ENCODE data around the gene CDHR4.

- TF ChIP-seq CTCF (conservative IDR thresholded peaks at IDR 0.05; ENCODE audit: low read length), result no peak
- TF ChIP-seq EZH2phosphoT487 (IDR thresholded peaks at IDR 0.05; ENCODE audit: borderline replicate concordance, low read depth, low read length), result no peak
These were observed 12.6 kb downstream of the CDHR4 start for GRCh38 chr3:49787182-49787464.

Data from OCI-LY7 (cell line).